Stimulated activated CD8-positive, alpha-beta memory T cell treated with anti-CD3 and anti-CD28 coated beads, Interleukin-7, amount 100 ng/mL, for 24 hours (primary cell): ENCODE data around the gene COX14.
"Not testable (repeated sequence)": the region's sequence is repeated elsewhere in the genome, so short reads cannot be mapped to it uniquely, and the experiment has no call there.

Experiments
- DNase-seq: peaks from one replicate; pipeline ENCODE4 v3.0.0-alpha.2; 2020; ENCODE audit warnings: low read depth

The COX14 gene

GRCh38 chr12:50111693-50112455 lies at the start of gene COX14:
Gene COX14, plus strand, starts transcription at chr12:50112236. Its CDS starts 7,808 bp downstream, at chr12:50120044.
- peak; percentile 98 for DNase-seq

- no peak for DNase-seq
Observed at GRCh38 chr12:50062728-50063460, 49.1 kb upstream of the COX14 start.

GRCh38 chr12:50065726-50066310 lies 46.2 kb upstream of the COX14 start:
- no peak for DNase-seq

- DNase-seq: no peak
Observed at GRCh38 chr12:50066402-50066801, 45.6 kb upstream of the COX14 start.

GRCh38 chr12:50069069-50069468 lies 43.0 kb upstream of the COX14 start:
- no peak for DNase-seq

- DNase-seq: no peak
Observed at GRCh38 chr12:50069539-50069938, 42.5 kb upstream of the COX14 start.

- no peak for DNase-seq
Observed at GRCh38 chr12:50070314-50071060, 41.5 kb upstream of the COX14 start.

- no peak for DNase-seq
Observed at GRCh38 chr12:50072198-50072907, 39.7 kb upstream of the COX14 start.

- DNase-seq: no peak
Observed at GRCh38 chr12:50073206-50073605, 38.8 kb upstream of the COX14 start.

GRCh38 chr12:50073712-50074111 lies 38.3 kb upstream of the COX14 start:
- DNase-seq: no peak

- DNase-seq: peak; percentile 68
Observed at GRCh38 chr12:50074936-50075807, 36.9 kb upstream of the COX14 start.

GRCh38 chr12:50075808-50076170 lies 36.2 kb upstream of the COX14 start:
- no peak for DNase-seq

- no peak for DNase-seq
Observed at GRCh38 chr12:50077099-50077498, 34.9 kb upstream of the COX14 start.

GRCh38 chr12:50078281-50078680 lies 33.8 kb upstream of the COX14 start:
- no peak for DNase-seq

GRCh38 chr12:50079771-50080170 lies 32.3 kb upstream of the COX14 start:
- no peak for DNase-seq

- no peak for DNase-seq
Observed at GRCh38 chr12:50081096-50081808, 30.8 kb upstream of the COX14 start.

- DNase-seq: no peak
Observed at GRCh38 chr12:50082644-50083043, 29.4 kb upstream of the COX14 start.

GRCh38 chr12:50083301-50083700 lies 28.7 kb upstream of the COX14 start:
- DNase-seq: no peak

- DNase-seq: not testable (repeated sequence)
Observed at GRCh38 chr12:50084409-50084774, 27.6 kb upstream of the COX14 start.
